Measurements from ENCODE around the gene GRAMD2A.

Gene GRAMD2A

DNA sequence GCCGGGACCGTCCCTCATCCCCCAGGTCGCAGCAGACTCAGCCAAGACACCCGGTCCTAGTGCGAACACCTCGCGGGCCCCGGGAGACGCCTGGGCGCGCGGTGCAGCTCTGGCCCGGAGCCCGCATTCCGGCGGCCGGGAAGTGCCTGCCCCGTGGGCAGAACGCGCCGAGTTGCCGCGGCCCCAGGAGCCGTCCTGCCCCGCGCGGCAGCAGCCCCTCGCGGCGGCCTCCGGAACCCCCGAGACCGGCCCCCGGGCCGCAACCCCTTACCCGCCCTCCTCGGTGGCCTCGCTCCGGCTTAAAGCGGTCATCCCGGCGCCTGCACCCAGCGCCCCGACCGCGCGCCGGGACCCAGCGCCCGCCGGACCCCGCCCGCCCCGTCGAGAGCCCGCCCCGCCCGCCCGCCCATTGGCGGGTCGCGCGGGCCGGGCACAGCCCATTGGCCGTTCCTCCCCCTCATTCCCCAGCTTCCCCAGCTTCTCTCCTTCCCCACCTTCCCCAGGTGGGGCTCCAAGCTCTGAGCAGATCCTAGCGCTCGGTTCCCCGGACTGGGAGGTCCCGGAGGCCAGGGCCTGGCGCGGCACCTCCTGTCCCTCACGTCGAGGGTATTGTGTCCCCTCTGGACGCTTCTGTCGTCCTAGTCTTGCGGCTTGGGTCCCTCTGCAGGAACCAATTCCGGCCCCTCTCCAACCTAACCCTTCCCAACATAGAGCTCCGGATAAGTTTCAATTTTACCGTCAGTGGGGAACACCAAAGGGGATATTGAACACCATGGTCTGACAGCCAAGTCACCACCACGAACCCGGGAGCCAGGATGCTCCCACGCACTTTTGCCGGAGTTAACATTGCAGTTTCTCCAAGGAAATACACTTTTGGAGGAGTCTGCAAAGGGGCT, at the start of gene GRAMD2A:
GRAMD2A (minus strand) TSS at position 328 of the 896 bp plus-strand sequence.
- Histone ChIP-seq H3K9me3 (ENCODE audit: low read length) (no peaks in the 10 kb centered on the region), H3K9ac (ENCODE audit: low read length) (no peak within 1 kb of the TSS), H3K4me3 (ENCODE audit: low read depth, low read length, poor library complexity, severe bottlenecking) (no peak within 1 kb of the TSS)

DNA sequence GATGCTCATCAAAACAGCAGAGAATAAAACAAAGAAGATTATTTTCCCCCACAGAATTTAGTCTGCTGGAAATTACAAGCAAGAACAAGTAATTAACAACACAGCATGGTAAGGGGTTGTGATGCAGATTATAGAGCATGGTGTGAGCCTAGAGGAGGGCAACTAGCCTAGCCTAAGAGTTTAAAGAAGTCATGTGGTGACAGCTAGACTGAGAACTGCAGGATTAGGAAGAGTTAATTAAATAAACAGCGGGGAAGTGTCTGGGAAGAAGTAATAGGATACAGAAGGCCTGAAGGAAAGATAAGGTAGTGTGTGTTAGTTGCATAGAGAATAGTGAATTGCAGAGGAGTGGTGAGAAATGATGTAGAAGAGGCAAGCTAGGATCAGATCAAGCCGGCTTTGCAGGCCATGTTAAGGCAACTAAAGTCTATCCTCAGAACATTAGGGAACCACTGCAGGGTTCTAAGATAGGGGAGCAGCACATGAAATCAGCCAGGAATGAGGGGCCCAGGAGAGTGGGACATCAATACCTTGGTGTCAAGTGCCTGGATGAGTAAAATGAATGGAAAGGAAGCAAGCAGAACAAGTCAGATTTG, 45.3 kb upstream of the GRAMD2A start:
- no peaks in the 10 kb centered on the region for H3F3A ChIP-seq (ENCODE audit: insufficient read depth, low read length)
- no peaks in the 10 kb centered on the region for H3K9me3 ChIP-seq (ENCODE audit: low read length)
- H2AFZ ChIP-seq (ENCODE audit: low read length): no peak overlapping the region
- no peak overlapping the region for H3K4me3 ChIP-seq (ENCODE audit: low read depth, low read length, poor library complexity, severe bottlenecking)
- no peaks in the 10 kb centered on the region for H3K79me2 ChIP-seq (ENCODE audit: insufficient read depth, low read length)
- H3K4me1 ChIP-seq (ENCODE audit: insufficient read depth, low read length, severe bottlenecking): no peaks in the 10 kb centered on the region
- TF ChIP-seq, protein P1, sequence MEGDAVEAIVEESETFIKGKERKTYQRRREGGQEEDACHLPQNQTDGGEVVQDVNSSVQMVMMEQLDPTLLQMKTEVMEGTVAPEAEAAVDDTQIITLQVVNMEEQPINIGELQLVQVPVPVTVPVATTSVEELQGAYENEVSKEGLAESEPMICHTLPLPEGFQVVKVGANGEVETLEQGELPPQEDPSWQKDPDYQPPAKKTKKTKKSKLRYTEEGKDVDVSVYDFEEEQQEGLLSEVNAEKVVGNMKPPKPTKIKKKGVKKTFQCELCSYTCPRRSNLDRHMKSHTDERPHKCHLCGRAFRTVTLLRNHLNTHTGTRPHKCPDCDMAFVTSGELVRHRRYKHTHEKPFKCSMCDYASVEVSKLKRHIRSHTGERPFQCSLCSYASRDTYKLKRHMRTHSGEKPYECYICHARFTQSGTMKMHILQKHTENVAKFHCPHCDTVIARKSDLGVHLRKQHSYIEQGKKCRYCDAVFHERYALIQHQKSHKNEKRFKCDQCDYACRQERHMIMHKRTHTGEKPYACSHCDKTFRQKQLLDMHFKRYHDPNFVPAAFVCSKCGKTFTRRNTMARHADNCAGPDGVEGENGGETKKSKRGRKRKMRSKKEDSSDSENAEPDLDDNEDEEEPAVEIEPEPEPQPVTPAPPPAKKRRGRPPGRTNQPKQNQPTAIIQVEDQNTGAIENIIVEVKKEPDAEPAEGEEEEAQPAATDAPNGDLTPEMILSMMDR (IDR thresholded peaks at IDR 0.05; ENCODE audit: low read length): no peak
- no peak for TF ChIP-seq EZH2 (IDR thresholded peaks at IDR 0.05; ENCODE audit: borderline replicate concordance, low read length)
- H3K36me3 ChIP-seq (ENCODE audit: insufficient read depth, low read length): peaks cover 60% of the 10 kb centered on the region
- no peak overlapping the region for H3K27ac ChIP-seq (ENCODE audit: low read depth, low read length, poor library complexity, severe bottlenecking)
- no peaks in the 10 kb centered on the region for H4K20me1 ChIP-seq (ENCODE audit: insufficient read depth, low read length)
- H3K9me2 ChIP-seq (ENCODE audit: low read depth, low read length): no peaks in the 10 kb centered on the region
- H3K27me3 ChIP-seq (ENCODE audit: insufficient read depth, low read length): no peaks in the 10 kb centered on the region
- no peak overlapping the region for H3K9ac ChIP-seq (ENCODE audit: low read length)
- no peak overlapping the region for H3K4me2 ChIP-seq (ENCODE audit: low read length)

More for the DNA sequence above, at the start of gene GRAMD2A:
- no peaks in the 10 kb centered on the region for H3K27me3 ChIP-seq (ENCODE audit: insufficient read depth, low read length)
- H3K4me1 ChIP-seq (ENCODE audit: insufficient read depth, low read length, severe bottlenecking): peaks cover 5% of the 10 kb centered on the region
- no peaks in the 10 kb centered on the region for H3K79me2 ChIP-seq (ENCODE audit: insufficient read depth, low read length)
- TF ChIP-seq EZH2 (IDR thresholded peaks at IDR 0.05; ENCODE audit: borderline replicate concordance, low read length): no peak
- TF ChIP-seq, protein P1 (IDR thresholded peaks at IDR 0.05; ENCODE audit: low read length): no peak
- H2AFZ ChIP-seq (ENCODE audit: low read length): no peak within 1 kb of the TSS
- H3K9me2 ChIP-seq (ENCODE audit: low read depth, low read length): no peaks in the 10 kb centered on the region
- H3K36me3 ChIP-seq (ENCODE audit: insufficient read depth, low read length): peaks cover 50% of the 10 kb centered on the region
- H3K27ac ChIP-seq (ENCODE audit: low read depth, low read length, poor library complexity, severe bottlenecking): no peak within 1 kb of the TSS
- H3F3A ChIP-seq (ENCODE audit: insufficient read depth, low read length): 0 out of 2 replicates have a peak, but pooled peaks cover 3% of the 10 kb centered on the region
- no peak within 1 kb of the TSS; the same call in 1 of the 2 replicates for H3K4me2 ChIP-seq (ENCODE audit: low read length)
- H4K20me1 ChIP-seq (ENCODE audit: insufficient read depth, low read length): no peaks in the 10 kb centered on the region

DNA sequence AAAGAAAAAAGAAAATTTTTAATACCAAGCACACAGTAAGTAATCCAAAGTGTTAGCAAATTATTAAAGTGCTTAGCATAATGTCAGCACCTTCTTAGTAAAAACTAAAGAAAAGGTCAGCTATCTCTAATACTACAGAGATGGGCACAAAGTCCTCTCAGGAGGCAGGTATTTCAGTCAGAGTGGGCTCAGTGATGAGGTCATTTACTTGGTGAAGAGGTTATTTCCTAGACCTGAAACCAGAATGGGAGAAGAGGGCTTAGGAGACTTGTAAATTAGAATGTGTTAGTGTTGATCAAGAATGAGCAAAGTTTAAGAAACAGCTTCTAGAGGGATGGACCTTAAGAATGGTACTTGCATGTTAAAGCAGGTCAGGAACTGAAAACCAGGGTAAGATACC, 42.1 kb upstream of the GRAMD2A start:
- no peak overlapping the region for H3K9ac ChIP-seq (ENCODE audit: low read length)
- no peaks in the 10 kb centered on the region for H3K4me1 ChIP-seq (ENCODE audit: insufficient read depth, low read length, severe bottlenecking)
- H3K9me3 ChIP-seq (ENCODE audit: low read length): no peaks in the 10 kb centered on the region
- H3K27ac ChIP-seq (ENCODE audit: low read depth, low read length, poor library complexity, severe bottlenecking): no peak overlapping the region
- no peaks in the 10 kb centered on the region for H3K79me2 ChIP-seq (ENCODE audit: insufficient read depth, low read length)
- no peaks in the 10 kb centered on the region for H3F3A ChIP-seq (ENCODE audit: insufficient read depth, low read length)
- H3K9me2 ChIP-seq (ENCODE audit: low read depth, low read length): no peaks in the 10 kb centered on the region
- no peak overlapping the region for H3K4me2 ChIP-seq (ENCODE audit: low read length)
- TF ChIP-seq EZH2 (IDR thresholded peaks at IDR 0.05; ENCODE audit: borderline replicate concordance, low read length): no peak
- TF ChIP-seq, protein P1 (IDR thresholded peaks at IDR 0.05; ENCODE audit: low read length): no peak
- H3K27me3 ChIP-seq (ENCODE audit: insufficient read depth, low read length): no peaks in the 10 kb centered on the region
- H4K20me1 ChIP-seq (ENCODE audit: insufficient read depth, low read length): no peaks in the 10 kb centered on the region
- no peak overlapping the region for H3K4me3 ChIP-seq (ENCODE audit: low read depth, low read length, poor library complexity, severe bottlenecking)
- no peak overlapping the region for H2AFZ ChIP-seq (ENCODE audit: low read length)
- peaks cover 49% of the 10 kb centered on the region for H3K36me3 ChIP-seq (ENCODE audit: insufficient read depth, low read length)
